Endodermal cell (in vitro differentiated cells): ENCODE results near the gene RAB1A. TPM values are rescaled to one million over a fixed set of nuclear protein-coding genes. Genes with fewer than 3 reads are reported as not detected.

Experiments
- DNase-seq: peaks from one replicate; pipeline ENCODE4 v3.0.0-alpha.2; 2017
- H3K27ac ChIP-seq: 2 replicates; pipeline ENCODE4 v1.5.1; 2013; ENCODE audit warnings: mild to moderate bottlenecking, low read depth, low read length, moderate library complexity
- H3K27me3 ChIP-seq: 2 replicates; pipeline ENCODE4 v1.6.1; 2013; ENCODE audit warnings: mild to moderate bottlenecking, low read length, moderate library complexity; ENCODE audit not compliant: insufficient read depth, control insufficient read depth, poor library complexity, severe bottlenecking
- H3K36me3 ChIP-seq: 2 replicates; pipeline ENCODE4 v1.7.0; 2013; ENCODE audit warnings: mild to moderate bottlenecking, low read length, moderate library complexity; ENCODE audit not compliant: control insufficient read depth, insufficient read depth
- H3K4me1 ChIP-seq: one replicate; pipeline ENCODE4 v1.7.0; 2013; ENCODE audit warnings: low read length; ENCODE audit not compliant: control insufficient read depth, insufficient read depth
- H3K4me3 ChIP-seq: 2 replicates; pipeline ENCODE4 v1.5.1; 2013; ENCODE audit warnings: mild to moderate bottlenecking, low read length, moderate library complexity
- H3K9ac ChIP-seq: 2 replicates; pipeline ENCODE4 v1.6.1; 2013; ENCODE audit warnings: mild to moderate bottlenecking, low read length, moderate library complexity; ENCODE audit not compliant: poor library complexity, severe bottlenecking; ENCODE audit errors: extremely low read depth
- H3K9me3 ChIP-seq: 2 replicates; pipeline ENCODE4 v1.6.1; 2013; ENCODE audit warnings: mild to moderate bottlenecking, low read length, moderate library complexity; ENCODE audit not compliant: control insufficient read depth
- H3K27ac Mint-ChIP-seq: 2 replicates; pipeline ENCODE4 v1.8.0; 2020; ENCODE audit warnings: mixed read lengths
- H3K27me3 Mint-ChIP-seq: 2 replicates; pipeline ENCODE4 v1.8.0; 2021; ENCODE audit warnings: mild to moderate bottlenecking, mixed read lengths; ENCODE audit not compliant: insufficient read depth
- H3K36me3 Mint-ChIP-seq: 2 replicates; pipeline ENCODE4 v1.8.0; 2020; ENCODE audit warnings: low read depth, mixed read lengths
- H3K4me1 Mint-ChIP-seq: 2 replicates; pipeline ENCODE4 v1.8.0; 2020; ENCODE audit warnings: mixed read lengths
- H3K4me3 Mint-ChIP-seq: 2 replicates; pipeline ENCODE4 v1.8.0; 2020; ENCODE audit warnings: mild to moderate bottlenecking, moderate library complexity, mixed read lengths
- H3K9me3 Mint-ChIP-seq: 2 replicates; pipeline ENCODE4 v1.8.0; 2020; ENCODE audit warnings: mild to moderate bottlenecking, mixed read lengths
- CTCF ChIP-seq: fragments of 200-600 bp; sonication (generic); conservative IDR thresholded peaks from 2 replicates; pipeline ENCODE4 v1.5.0; 2021; ENCODE audit warnings: antibody characterized with exemption, mild to moderate bottlenecking
- WGBS, 2 experiments: methylation state at CpG; one replicate each; pipeline versions ENCODE4 v1.1.5 to v1.1.7; 2013; ENCODE audit warnings: missing lambda C conversion rate in 2 of 2, mixed read lengths in 1 of 2; ENCODE audit not compliant: insufficient coverage in 1 of 2, insufficient read length in 1 of 2; 5-methylcytosine and 5-hydroxymethylcytosine counted together
- total RNA-seq, 2 donors: library from RNA; stranded (reverse); fragmentation: NEBNext Ultra II Directional in 1 of 2; extraction: Animal tissue kit (Norgen Biotek cat#: 25700) in 1 of 2; gene quantifications; 2 replicates in 1 of 2; 3 replicates in 1 of 2; pipeline ENCODE4 v1.2.1, GENCODE V29; 2021

The RAB1A gene
- total RNA-seq, 2 donors from 2014 or later, result 122 to 125 TPM

- no peaks in the 10 kb centered on the region for H3K27me3 Mint-ChIP-seq
- H3K4me1 Mint-ChIP-seq, result no peaks in the 10 kb centered on the region
- peak; percentile 67 for DNase-seq
- H3K4me3 Mint-ChIP-seq, result no peak overlapping the region
- Histone ChIP-seq H3K4me3 (no peak overlapping the region), H3K27ac (no peak overlapping the region), H3K4me1 (no peaks in the 10 kb centered on the region), H3K9ac (no peak overlapping the region), H3K36me3 (peaks cover 7% of the 10 kb centered on the region), H3K9me3 (no peaks in the 10 kb centered on the region), H3K27me3 (no peaks in the 10 kb centered on the region)
- TF ChIP-seq CTCF, result peak; percentile 82
- peaks cover 2% of the 10 kb centered on the region for H3K36me3 Mint-ChIP-seq
- WGBS, 2 experiments, result 86% methylated on average over 8 to 13 of the region's 14 CpGs
- peak overlapping the region; percentile 58 for H3K27ac Mint-ChIP-seq
- H3K9me3 Mint-ChIP-seq, result no peaks in the 10 kb centered on the region
Observed at GRCh38 chr2:65064728-65065552, 65.0 kb downstream of the RAB1A start.

- Mint-ChIP-seq H3K27me3 (no peaks in the 10 kb centered on the region), H3K4me3 (no peak overlapping the region), H3K9me3 (no peaks in the 10 kb centered on the region), H3K4me1 (peaks cover 4% of the 10 kb centered on the region), H3K27ac (no peak overlapping the region), H3K36me3 (peaks cover 7% of the 10 kb centered on the region)
- Histone ChIP-seq H3K9me3 (no peaks in the 10 kb centered on the region), H3K4me3 (no peak overlapping the region), H3K9ac (no peak overlapping the region), H3K27ac (peak overlapping the region; percentile 4), H3K27me3 (no peaks in the 10 kb centered on the region), H3K4me1 (no peaks in the 10 kb centered on the region), H3K36me3 (no peaks in the 10 kb centered on the region)
- DNase-seq, result peak; percentile 41
- TF ChIP-seq CTCF, result no peak
- 91 to 92% methylated on average over 9 to 13 of the region's 13 CpGs for WGBS, 2 experiments
Observed at GRCh38 chr2:65062843-65063825, 66.8 kb downstream of the RAB1A start.

GRCh38 chr2:65061910-65062339 is 68.0 kb downstream of the RAB1A start:
- TF ChIP-seq CTCF, result no peak
- no peak overlapping the region for H3K27ac Mint-ChIP-seq
- 96 to 100% methylated on average over 7 to 8 of the region's 8 CpGs for WGBS, 2 experiments

More at GRCh38 chr2:65061910-65062339, 68.0 kb downstream of the RAB1A start:
- no peak overlapping the region for H3K9ac ChIP-seq
- Mint-ChIP-seq H3K4me3 (no peak overlapping the region), H3K36me3 (peaks cover 7% of the 10 kb centered on the region), H3K27me3 (no peaks in the 10 kb centered on the region), H3K9me3 (no peaks in the 10 kb centered on the region), H3K4me1 (peaks cover 9% of the 10 kb centered on the region)
- no peaks in the 10 kb centered on the region for H3K27me3 ChIP-seq
- no peaks in the 10 kb centered on the region for H3K4me1 ChIP-seq
- no peak overlapping the region for H3K4me3 ChIP-seq
- H3K27ac ChIP-seq, result no peak overlapping the region
- peak; percentile 31 for DNase-seq
- no peaks in the 10 kb centered on the region for H3K36me3 ChIP-seq
- no peaks in the 10 kb centered on the region for H3K9me3 ChIP-seq
